ENCODE measurements around the gene P2RY6. TPM values are rescaled to one million over a fixed set of nuclear protein-coding genes. Genes with fewer than 3 reads are reported as not detected.

P2RY6 gene
- total RNA-seq, 1 donor, result 1.2 TPM

- no peak for DNase-seq (ENCODE audit: low read depth)
- no peak for TF ChIP-seq CTCF (IDR thresholded peaks at IDR 0.05; ENCODE audit: insufficient read depth, low read length)
- H3K4me3 ChIP-seq (ENCODE audit: low read depth, low read length), result no peak overlapping the region
These were observed 12.0 kb upstream of the P2RY6 start for GRCh38 chr11:73260127-73260457.

- DNase-seq (ENCODE audit: low read depth), result peak; percentile 40
- no peak for TF ChIP-seq CTCF (IDR thresholded peaks at IDR 0.05; ENCODE audit: insufficient read depth, low read length)
- no peak overlapping the region for H3K4me3 ChIP-seq (ENCODE audit: low read depth, low read length)
These were observed 9.2 kb upstream of the P2RY6 start for GRCh38 chr11:73262851-73263495.

- no peak for TF ChIP-seq CTCF (IDR thresholded peaks at IDR 0.05; ENCODE audit: insufficient read depth, low read length)
- no peak for DNase-seq (ENCODE audit: low read depth)
These were observed 8.5 kb upstream of the P2RY6 start for GRCh38 chr11:73263640-73264039.

GRCh38 chr11:73265278-73265810 lies 6.8 kb upstream of the P2RY6 start:
- peak; percentile 55 for DNase-seq (ENCODE audit: low read depth)
- no peak overlapping the region for H3K4me3 ChIP-seq (ENCODE audit: low read depth, low read length)
- no peak for TF ChIP-seq CTCF (IDR thresholded peaks at IDR 0.05; ENCODE audit: insufficient read depth, low read length)

More at GRCh38 chr11:73263640-73264039, 8.5 kb upstream of the P2RY6 start:
- H3K4me3 ChIP-seq (ENCODE audit: low read depth, low read length), result no peak overlapping the region

- no peak for DNase-seq (ENCODE audit: low read depth)
- no peak overlapping the region for H3K4me3 ChIP-seq (ENCODE audit: low read depth, low read length)
- no peak for TF ChIP-seq CTCF (IDR thresholded peaks at IDR 0.05; ENCODE audit: insufficient read depth, low read length)
These were observed 6.1 kb upstream of the P2RY6 start for GRCh38 chr11:73265853-73266645.

GRCh38 chr11:73266646-73267020 lies 5.5 kb upstream of the P2RY6 start:
- H3K4me3 ChIP-seq (ENCODE audit: low read depth, low read length), result no peak overlapping the region
- no peak for TF ChIP-seq CTCF (IDR thresholded peaks at IDR 0.05; ENCODE audit: insufficient read depth, low read length)
- DNase-seq (ENCODE audit: low read depth), result no peak

All from fibroblast of the aortic adventitia (primary cell).